ENCODE data around the gene STOM. TPM values are rescaled to one million over a fixed set of nuclear protein-coding genes. Genes with fewer than 3 reads are reported as not detected.

STOM gene
- total RNA-seq, 1 experiment from 2014 or later = 33.1 TPM

DNA sequence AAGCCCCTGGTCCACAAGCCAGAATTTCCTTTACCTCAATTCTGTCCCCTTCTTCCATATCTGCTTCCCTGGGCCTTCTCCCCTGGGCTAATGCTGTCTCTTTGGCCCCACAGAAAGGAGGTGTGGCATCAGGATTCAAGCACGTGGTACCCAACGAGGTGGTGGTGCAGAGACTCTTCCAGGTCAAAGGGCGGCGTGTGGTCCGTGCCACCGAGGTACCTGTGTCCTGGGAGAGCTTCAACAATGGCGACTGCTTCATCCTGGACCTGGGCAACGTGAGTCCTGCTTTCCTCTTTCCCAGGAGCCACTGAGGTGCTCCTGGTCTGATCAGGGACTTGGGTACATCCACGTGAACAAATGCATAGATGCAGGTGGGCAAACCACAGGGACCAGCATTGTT is 59.5 kb downstream of the STOM start:
- Mint-ChIP-seq H3K9me3 (ENCODE audit: unreplicated experiment) (no peaks in the 10 kb centered on the region), H3K4me3 (ENCODE audit: unreplicated experiment) (no peak overlapping the region), H3K27me3 (ENCODE audit: insufficient read depth, unreplicated experiment) (no peaks in the 10 kb centered on the region), H3K27ac (ENCODE audit: unreplicated experiment) (no peak overlapping the region), H3K4me1 (ENCODE audit: low read depth, unreplicated experiment) (no peaks in the 10 kb centered on the region), H3K36me3 (ENCODE audit: insufficient read depth, unreplicated experiment) (peaks cover 24% of the 10 kb centered on the region)
- Histone ChIP-seq H3K4me1 (no peaks in the 10 kb centered on the region), H3K4me3 (ENCODE audit: low read depth, low read length) (no peak overlapping the region), H3K27me3 (replicated peaks; ENCODE audit: control insufficient read depth, insufficient read depth, low read length) (no peaks in the 10 kb centered on the region), H3K9me3 (no peaks in the 10 kb centered on the region), H3K36me3 (ENCODE audit: control insufficient read depth, insufficient read depth, low read length) (peaks cover 5% of the 10 kb centered on the region; the same call in 1 of the 2 replicates)
- ChIA-PET CTCF (no interaction called here), POLR2A (no interaction called here)
- DNase-seq = no peak
- no TSS peak for BruUV-seq (replicated peaks)
- TF ChIP-seq, protein P1, sequence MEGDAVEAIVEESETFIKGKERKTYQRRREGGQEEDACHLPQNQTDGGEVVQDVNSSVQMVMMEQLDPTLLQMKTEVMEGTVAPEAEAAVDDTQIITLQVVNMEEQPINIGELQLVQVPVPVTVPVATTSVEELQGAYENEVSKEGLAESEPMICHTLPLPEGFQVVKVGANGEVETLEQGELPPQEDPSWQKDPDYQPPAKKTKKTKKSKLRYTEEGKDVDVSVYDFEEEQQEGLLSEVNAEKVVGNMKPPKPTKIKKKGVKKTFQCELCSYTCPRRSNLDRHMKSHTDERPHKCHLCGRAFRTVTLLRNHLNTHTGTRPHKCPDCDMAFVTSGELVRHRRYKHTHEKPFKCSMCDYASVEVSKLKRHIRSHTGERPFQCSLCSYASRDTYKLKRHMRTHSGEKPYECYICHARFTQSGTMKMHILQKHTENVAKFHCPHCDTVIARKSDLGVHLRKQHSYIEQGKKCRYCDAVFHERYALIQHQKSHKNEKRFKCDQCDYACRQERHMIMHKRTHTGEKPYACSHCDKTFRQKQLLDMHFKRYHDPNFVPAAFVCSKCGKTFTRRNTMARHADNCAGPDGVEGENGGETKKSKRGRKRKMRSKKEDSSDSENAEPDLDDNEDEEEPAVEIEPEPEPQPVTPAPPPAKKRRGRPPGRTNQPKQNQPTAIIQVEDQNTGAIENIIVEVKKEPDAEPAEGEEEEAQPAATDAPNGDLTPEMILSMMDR (IDR thresholded peaks at IDR 0.05; ENCODE audit: insufficient read depth in 1 of 2, low read depth in 1 of 2, low read length in 1 of 2, severe bottlenecking in 1 of 2, unreplicated experiment in 1 of 2) = no peak
- intact Hi-C loops (cut with micrococcal nuclease; ENCODE audit: unreplicated experiment) = no loop called here

DNA sequence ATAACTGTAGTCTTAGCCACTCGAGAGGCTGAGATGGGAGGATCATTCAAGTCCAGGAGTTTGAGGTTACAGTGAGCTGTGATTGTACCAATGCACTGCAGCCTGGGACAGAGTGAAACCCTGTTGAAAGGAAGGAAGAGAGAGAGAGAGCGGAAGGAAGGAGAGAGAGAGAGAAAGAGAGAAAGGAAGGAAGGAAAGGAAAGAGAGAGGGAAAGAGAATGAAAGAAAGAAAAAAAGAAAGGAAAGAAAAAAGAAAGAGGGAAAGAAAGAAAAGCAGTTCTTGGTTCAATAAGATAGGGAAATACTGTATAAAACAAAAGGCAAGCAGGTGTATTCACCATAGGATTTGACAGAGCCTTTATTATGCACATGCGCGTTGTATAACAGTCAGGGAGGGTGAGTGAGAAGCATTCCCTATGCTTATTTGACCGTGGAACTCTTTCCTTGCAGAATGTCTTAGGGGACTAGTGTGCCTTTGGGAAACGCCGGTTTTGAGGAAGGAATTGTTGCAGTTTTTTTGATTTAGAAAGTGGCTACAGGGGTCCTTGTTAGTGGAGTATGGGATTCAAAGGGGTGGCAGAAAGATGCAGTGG is 60.1 kb downstream of the STOM start:
- H3K27me3 Mint-ChIP-seq (ENCODE audit: insufficient read depth, unreplicated experiment) = no peaks in the 10 kb centered on the region
- no peak overlapping the region for H3K27ac Mint-ChIP-seq (ENCODE audit: unreplicated experiment)
- no peaks in the 10 kb centered on the region for H3K9me3 Mint-ChIP-seq (ENCODE audit: unreplicated experiment)
- intact Hi-C loops (cut with micrococcal nuclease; ENCODE audit: unreplicated experiment) = no loop called here
- H3K4me1 Mint-ChIP-seq (ENCODE audit: low read depth, unreplicated experiment) = peaks cover under 1% of the 10 kb centered on the region
- Histone ChIP-seq H3K9me3 (no peaks in the 10 kb centered on the region), H3K4me1 (peaks cover 1% of the 10 kb centered on the region), H3K4me3 (ENCODE audit: low read depth, low read length) (no peak overlapping the region), H3K36me3 (ENCODE audit: control insufficient read depth, insufficient read depth, low read length) (peaks cover 5% of the 10 kb centered on the region; the same call in 1 of the 2 replicates), H3K27me3 (replicated peaks; ENCODE audit: control insufficient read depth, insufficient read depth, low read length) (no peaks in the 10 kb centered on the region)
- ChIA-PET POLR2A (interaction anchor here (0.7 kb wide), 1 partner anchor 54 kb away, joined by 3 read pairs; no protein-coding TSS in a partner anchor), CTCF (interaction anchor here (1.1 kb wide), 1 partner anchor 31 kb away, joined by 5 read pairs; no protein-coding TSS in a partner anchor)
- peaks cover 24% of the 10 kb centered on the region for H3K36me3 Mint-ChIP-seq (ENCODE audit: insufficient read depth, unreplicated experiment)
- BruUV-seq (replicated peaks) = no TSS peak
- TF ChIP-seq, protein P1 (IDR thresholded peaks at IDR 0.05; ENCODE audit: insufficient read depth in 1 of 2, low read depth in 1 of 2, low read length in 1 of 2, severe bottlenecking in 1 of 2, unreplicated experiment in 1 of 2) = no peak
- DNase-seq = no peak
- no peak overlapping the region for H3K4me3 Mint-ChIP-seq (ENCODE audit: unreplicated experiment)

DNA sequence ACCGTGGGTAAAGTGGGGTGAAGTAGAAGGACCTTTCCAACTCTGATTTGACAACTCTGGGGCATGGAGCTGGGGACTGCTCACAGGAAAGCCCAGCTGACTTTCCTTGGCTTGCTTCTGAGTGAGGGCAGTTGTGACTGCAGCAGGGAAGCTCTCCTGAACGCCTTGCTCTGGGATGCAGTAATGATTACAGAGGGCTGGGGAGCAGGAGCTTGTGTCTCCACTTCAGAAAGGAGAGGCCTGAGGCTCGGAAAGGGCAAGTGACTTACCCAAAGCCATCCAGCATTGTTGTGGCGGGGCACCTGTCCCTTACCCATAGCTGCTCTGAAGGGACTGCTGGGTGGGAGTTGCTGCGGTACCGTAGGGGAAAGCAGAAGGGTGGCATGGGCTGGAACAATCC is 60.9 kb downstream of the STOM start:
- Mint-ChIP-seq H3K27ac (ENCODE audit: unreplicated experiment) (no peak overlapping the region), H3K4me3 (ENCODE audit: unreplicated experiment) (no peak overlapping the region), H3K27me3 (ENCODE audit: insufficient read depth, unreplicated experiment) (no peaks in the 10 kb centered on the region), H3K9me3 (ENCODE audit: unreplicated experiment) (no peaks in the 10 kb centered on the region), H3K36me3 (ENCODE audit: insufficient read depth, unreplicated experiment) (peaks cover 22% of the 10 kb centered on the region), H3K4me1 (ENCODE audit: low read depth, unreplicated experiment) (peaks cover 8% of the 10 kb centered on the region)
- POLR2A ChIA-PET = interaction anchor here (0.7 kb wide), 1 partner anchor 55 kb away, joined by 3 read pairs; no protein-coding TSS in a partner anchor
- peaks cover 9% of the 10 kb centered on the region for H3K4me1 ChIP-seq
- TF ChIP-seq, protein P1 (IDR thresholded peaks at IDR 0.05; ENCODE audit: insufficient read depth in 1 of 2, low read depth in 1 of 2, low read length in 1 of 2, severe bottlenecking in 1 of 2, unreplicated experiment in 1 of 2) = no peak
- DNase-seq = no peak
- H3K9me3 ChIP-seq = no peaks in the 10 kb centered on the region
- intact Hi-C loops (cut with micrococcal nuclease; ENCODE audit: unreplicated experiment) = no loop called here
- no peak overlapping the region for H3K4me3 ChIP-seq (ENCODE audit: low read depth, low read length)
- BruUV-seq (replicated peaks) = no TSS peak
- H3K36me3 ChIP-seq (ENCODE audit: control insufficient read depth, insufficient read depth, low read length) = peaks cover 5% of the 10 kb centered on the region; the same call in 1 of the 2 replicates
- CTCF ChIA-PET = interaction anchor here (1.1 kb wide), 1 partner anchor 30 kb away, joined by 5 read pairs; no protein-coding TSS in a partner anchor
- no peaks in the 10 kb centered on the region for H3K27me3 ChIP-seq (replicated peaks; ENCODE audit: control insufficient read depth, insufficient read depth, low read length)
